Superior temporal gyrus (tissue), 1 donor: ENCODE measurements around the gene CACHD1.
A peak's percentile ranks its signal among the peaks of the same experiment; 100 is the strongest.
"Not testable (repeated sequence)": the region's sequence is repeated elsewhere in the genome, so short reads cannot be mapped to it uniquely, and the experiment has no call there.

Source experiments
- DNase-seq: peaks from one replicate; pipeline ENCODE4 v3.0.0-alpha.2; 2016; ENCODE audit errors: extremely low spot score

Gene CACHD1

DNA sequence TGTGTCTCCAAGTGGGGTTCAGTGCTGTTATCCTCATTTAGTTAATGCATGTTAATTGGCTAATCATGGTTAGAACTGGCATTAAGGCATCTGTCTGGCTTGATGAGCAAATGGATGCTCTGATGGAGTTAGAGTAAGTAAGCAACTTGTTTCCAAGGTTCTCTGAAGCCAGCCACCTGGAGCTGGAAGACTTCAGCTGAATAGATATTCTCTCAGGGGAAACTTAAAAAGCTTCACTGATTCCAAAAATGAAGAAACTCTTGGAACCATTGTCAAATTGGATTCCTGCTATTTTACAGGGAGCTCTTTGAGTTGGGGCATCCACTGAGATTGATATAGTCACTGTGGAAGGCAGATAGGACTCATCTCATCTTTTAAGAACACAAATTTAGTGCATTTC lies 118.9 kb downstream of the CACHD1 start:
- DNase-seq: no peak

DNA sequence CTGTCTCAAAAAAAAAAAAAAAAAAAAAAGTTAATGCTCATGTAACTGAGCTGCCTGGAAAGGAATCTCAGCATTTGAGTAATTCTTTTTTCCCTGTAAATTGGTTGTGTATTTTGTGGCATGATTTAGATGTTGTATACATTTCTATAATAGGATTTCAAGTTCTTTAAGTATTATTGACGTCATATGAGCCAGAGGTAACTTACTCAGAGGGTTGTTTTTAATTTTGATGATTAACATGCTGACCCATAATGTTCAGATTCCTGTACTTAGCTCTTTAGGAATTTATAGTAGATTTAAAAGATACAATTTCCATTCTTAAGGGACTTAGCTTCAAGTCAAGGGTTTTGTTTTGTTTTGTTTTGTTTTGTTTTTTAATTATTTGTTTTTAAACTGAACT lies 120.4 kb downstream of the CACHD1 start:
- no peak for DNase-seq

DNA sequence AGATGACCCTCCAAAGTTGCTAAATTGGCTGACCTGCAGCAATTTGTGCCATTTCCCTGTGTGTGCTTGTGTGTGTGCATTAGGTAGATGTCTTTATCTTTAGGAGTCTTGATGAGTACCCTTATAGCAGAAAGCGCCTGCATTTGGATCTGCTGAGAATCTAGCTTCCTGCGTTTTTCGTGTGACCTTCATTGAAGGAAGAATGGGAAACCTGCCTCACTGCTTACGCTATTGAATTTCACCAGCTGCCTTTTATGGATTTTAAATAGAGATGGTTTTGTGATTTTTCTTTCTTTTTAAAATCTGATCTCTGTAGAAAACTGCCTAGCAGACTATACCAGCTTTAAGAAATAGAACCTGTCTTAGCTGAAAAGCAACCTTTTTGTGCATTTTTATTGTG lies 124.5 kb downstream of the CACHD1 start:
- no peak for DNase-seq

DNA sequence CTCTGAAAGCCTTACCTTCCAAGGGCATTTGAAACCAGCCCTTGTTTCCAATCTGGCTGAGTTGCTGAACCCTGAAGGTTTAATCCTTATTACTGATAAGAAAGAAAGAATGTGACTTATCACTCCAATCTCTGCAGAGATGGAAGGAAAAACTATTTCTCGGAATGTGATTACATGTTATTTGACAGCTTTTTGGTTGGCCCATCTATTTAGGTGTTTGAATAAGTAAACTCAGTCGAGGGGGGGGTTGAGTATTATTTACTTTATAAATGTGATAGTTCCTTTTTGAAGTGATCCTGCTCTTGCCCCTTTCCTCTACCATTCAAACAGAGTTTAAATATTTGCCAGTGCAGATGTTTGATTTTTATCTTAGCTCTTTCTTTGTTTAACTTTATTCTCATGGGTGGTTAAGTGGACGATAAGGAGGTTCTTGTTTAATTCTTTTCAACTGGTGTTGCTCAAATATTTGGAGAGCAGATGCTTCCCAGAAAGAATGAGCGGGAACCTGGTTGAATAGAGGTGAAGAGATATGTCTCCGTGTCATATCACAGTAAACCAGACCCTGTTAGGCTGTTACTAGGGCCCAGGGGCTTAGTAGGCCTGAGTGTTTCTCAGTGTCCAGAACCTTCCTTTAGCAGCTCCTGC lies 126.1 kb downstream of the CACHD1 start:
- no peak for DNase-seq

DNA sequence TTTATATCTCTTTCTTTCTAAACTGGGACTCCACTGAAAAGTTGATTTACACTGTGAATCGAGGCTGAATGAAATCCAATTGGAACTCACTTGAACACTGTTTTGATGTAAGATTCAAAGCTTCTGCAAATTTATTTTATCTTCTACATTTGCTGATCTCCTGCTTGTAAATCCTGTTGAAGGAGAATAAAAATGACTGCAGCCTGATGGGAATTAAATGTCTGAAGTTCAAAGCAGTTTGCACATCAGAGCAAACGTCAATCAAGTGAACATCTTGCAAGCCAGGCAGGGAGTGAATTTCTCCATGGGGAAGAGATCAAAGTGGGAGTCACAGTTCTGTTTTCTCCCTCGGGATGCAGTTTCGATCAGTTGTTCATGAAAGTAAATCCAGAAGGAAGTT lies 127.2 kb downstream of the CACHD1 start:
- DNase-seq: no peak

DNA sequence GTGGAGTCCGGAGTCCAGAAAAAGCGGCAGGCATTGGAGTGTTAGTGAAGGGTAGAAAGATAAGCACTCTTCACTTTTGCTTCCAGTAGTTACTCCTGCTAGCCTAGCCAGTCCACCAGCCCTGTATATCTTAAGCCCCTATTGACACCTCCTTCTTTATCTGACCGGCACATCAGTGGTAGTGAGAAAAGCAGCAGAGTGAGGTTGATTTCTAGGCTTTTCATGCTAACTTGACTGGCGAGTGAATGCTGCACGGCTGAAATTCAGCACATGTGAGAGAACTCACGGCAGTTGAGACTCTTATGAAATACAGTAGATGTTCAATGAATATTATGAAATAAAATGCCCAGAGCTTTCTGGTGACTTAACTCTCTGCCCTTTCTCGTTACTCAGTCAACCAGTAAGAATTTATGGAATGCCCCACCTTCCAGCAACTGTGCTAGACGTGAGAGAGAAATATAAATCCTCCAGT lies 128.2 kb downstream of the CACHD1 start:
- DNase-seq: no peak

DNA sequence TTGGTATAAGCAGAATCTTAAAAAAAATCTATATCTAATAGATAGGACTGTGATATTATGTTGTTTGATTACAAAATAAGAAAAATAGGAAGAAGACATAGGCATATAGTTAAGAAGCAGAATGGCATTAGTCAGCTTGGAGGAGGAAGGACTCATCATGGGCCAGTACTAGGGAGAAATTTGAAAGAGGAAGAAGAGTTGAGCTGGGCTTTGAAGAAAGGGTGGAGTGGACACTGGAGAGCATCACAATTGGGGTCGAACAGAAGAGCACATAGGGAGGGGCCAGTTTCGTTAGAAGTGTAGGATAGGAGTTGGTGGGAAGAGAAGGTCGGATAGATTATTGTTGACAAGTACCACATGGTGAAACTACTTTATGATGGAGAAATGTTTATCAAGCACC lies 129.3 kb downstream of the CACHD1 start:
- no peak for DNase-seq

DNA sequence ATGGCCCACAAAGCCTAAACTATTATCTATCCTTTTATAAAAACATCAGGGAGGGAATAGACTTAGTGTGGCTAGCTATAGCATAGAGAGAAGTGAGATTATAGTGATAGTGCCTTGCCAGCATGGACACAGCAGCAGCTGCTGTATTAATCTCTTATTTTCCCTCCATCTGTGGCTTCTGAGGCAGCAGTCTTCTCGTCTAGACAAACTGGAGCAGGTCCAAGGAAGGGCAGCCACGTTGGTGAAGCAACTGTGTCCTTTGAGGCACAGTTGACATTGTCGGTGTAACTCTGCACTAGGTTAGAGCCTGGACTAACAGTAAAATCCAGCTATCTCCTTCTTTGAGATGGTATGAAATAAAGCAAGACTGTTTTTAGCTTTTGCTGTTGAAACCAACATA lies 131.3 kb downstream of the CACHD1 start:
- no peak for DNase-seq

DNA sequence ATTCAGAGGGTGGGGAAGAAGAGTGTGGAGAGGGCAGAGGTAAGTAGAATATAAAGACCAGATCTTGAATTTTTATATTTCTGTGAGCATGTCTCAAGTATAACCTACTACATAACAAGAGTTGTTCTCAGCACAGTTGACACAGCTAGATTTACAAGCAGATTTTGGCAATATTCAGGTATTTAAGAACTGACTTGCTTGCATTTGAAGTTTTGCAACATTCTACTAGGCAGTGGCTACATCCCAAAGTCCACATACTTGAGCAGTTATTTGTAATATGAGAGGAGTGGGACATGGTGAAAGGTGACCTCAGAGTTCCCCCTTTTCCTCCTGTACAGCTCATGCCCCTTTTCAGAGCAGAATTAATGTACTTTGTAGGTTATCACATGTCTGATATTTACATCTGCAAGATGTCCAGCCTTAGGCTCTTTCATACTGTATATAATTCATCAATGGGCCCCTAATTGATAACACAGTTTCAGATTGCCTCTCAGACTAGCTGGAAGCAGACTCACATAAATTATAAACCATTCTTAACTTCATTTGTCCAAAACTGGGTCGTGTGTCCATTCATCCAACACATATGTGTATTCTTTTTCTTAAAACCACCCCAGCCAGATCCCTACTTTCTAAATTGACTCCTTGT lies 138.2 kb downstream of the CACHD1 start:
- no peak for DNase-seq

DNA sequence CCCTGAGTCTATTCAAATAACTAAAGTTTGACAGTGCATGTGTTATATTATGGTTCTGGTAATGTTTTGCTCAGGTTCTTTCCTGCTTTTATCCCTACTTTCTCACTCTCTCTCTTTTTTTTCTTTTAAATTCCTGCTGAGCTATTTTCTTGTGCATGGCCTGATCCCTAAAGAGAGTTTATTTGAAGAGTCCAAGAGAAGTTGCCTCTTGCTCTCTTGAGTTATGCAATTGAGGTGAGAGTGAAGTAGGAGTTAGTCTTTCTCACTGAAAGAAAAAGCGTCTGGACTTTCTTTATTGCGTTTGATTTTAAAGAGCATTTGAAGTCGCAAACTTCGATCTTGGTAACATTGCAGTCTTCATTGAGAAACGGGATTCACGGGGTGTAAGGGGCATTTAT lies 138.7 kb downstream of the CACHD1 start:
- DNase-seq: no peak

DNA sequence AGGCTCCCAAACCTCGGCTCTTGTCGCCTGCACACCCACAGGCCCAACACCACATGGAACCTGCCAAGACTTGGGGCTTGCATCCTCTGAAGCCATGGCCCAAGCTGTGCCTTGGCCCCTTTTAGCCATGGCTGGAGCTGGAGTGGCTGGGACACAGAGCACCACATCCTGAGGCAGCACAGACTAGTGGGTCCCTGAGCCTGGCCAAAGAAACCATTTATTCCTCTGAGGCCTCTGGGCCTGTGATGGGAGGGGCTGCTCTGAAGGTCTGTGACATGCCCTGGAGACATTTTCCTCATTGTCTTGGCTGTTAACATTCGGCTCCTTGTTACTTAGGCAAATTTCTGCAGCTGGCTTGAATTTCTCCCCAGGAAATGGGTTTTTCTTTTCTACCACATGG lies 141.0 kb downstream of the CACHD1 start:
- not testable (repeated sequence) for DNase-seq

DNA sequence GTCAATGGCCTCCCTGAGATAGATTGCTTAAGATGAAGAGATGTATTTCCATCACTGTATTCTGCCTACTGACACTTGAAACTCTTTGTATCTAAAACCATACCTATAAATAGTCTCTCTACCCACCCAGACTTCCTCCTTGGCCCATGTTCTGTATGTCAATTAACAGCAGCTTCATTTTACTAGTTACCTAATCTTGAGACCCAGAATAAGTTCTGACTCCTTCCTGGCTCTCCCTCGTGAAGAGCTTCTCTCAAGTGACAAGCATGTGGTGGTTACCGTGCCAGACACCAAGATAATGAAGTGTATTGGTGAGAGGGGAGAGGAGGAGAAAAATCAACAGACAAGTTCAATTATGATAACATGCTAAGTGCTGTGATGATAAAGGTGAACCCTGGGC lies 146.1 kb downstream of the CACHD1 start:
- DNase-seq: no peak

DNA sequence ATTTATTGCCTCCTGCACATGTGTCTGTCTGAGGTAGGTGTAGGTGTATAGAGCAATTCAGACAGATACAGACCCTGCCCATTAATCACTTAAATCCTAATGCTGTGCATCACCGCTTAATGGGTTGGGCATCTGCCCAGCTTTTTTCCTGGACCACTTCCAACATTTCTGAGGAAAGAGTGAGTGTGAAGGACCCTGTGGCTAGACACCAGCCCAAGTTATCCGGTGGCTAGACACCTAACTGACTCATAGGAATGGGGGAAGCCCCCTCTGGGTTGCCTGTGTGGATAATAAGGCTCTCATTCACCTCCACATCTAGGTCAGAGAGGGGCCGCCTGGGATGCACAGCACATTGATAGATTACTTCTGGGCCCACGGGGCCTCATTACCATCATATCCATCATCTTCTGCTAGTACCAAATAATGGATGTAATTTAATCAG lies 153.8 kb downstream of the CACHD1 start:
- no peak for DNase-seq

DNA sequence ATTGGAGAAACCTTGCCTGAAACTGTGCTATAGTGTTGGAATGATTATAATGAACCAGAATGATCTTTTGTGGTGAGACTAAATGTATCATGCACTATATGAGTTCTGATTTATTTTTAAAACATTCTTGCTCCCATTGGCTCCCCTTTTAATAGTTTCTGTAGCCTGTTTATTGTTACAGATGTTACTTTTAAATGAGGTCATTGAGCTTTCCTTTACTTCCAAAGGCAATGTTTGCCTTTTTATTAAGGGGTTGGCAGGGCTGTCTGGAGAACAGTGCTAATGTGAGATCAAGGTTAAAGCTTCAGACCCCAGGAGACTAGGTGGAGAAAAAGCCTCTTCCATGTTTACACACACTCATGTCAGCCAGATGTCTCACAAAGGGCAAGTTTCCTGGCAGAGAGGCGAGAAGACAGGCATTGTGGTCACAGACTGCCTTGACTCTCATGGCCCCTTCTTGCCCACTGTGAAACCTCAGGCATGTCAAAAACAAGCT lies 154.3 kb downstream of the CACHD1 start:
- DNase-seq: no peak

DNA sequence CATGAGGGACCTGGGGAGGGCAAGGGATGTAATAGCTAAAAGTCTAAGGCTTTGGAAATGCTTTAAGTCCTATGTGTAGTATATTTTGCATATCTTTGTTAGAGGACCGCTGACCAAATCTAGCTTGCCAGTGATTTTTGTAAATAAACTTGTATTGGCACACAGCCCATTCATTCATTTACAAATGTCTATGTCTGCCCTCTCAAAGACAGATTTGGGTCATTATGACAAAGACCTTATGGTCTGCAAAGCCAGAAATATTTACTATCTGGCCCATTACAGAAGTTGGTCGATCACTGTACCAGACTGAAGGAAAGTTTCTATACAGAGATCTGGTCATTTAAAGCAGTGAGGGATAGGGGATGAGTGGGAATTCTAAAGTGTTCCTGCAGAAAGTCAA lies 154.9 kb downstream of the CACHD1 start:
- DNase-seq: no peak

DNA sequence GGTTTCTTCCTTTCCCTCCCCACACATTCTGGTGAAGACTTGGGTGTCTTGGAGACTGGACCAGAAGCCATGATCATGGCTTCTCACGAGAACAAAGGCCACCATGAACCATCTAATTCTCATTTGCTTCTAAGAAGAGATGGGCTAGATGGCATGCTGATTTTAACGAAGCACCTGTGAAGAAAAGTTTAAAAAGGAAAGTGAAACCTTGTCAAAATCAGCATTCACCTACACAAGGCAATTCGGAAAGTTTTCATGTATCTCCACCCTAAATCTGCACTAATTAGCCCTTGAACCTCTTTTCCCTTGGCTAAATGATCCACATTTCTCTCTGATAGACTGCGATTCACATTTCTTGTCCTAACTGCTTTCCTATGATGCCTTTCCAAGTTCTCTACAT lies 160.7 kb downstream of the CACHD1 start:
- DNase-seq: no peak

DNA sequence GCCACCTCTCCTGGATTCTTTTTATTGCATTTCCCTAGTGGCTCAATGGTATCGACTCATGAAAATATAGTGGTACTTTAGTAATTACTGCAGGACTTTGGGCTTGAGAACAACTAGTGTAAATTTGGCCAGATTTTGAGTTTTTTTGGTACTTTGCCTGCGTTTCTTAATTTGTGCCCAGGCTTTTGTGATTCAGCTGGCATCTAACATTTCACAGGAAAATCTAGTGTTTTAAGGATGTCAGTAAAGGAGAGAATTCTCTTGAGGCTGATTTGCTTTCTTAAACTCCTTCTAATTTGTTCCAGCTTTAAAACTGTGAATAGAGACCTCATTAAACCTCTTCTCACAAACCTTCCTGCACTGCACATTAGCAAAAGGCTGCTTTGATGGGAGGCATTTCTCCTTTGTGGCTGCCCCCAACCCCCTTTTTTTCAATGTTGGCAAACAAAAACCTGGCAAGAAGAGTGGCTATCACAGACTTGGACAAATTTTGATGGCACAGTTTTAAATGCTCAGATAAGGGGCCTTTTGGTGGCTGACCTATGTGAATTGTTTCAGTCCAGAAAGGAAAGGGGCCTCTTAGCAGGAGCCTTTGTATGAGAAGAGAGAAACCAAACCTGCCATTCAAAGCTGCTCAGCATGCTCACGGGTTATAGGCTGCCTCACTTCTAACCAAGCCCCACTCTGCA lies 161.6 kb downstream of the CACHD1 start:
- DNase-seq: peak; percentile 71

DNA sequence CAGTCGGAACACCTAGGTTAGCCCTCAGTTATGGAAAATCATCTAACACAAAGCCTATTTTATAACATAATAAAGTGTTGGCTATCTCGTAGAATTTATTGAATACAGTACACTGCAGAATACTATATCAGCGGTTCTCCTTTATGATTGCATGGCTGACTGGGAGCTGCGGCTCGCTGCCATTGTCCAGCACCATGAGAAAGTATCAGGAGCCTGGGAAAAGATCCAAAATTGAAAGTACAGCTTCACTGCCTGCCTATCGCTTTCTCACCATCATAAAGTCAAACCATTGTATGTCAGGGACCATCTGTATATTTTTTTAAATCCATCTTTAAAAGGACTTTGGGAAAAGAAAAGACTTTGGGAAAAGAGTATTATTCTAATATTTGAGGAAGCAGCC lies 163.0 kb downstream of the CACHD1 start:
- no peak for DNase-seq

DNA sequence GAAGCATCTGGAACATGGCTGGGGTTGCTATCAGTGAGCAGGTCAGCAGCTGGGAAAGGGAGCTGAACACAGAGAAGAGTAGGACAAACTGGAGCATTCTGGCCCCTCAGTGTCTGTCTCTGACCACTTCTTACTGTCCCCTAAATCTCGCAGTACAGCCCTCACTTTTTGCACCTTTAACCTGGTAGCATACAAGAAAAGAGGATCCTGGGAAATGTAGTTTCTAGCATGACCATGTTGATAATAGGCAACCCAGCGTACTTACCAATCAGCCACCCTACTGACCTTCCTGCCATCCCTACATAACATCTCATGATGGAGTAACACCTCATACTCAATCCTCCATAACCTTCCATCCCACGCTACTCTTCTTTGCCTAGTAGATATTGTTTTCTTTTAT lies 175.8 kb downstream of the CACHD1 start:
- no peak for DNase-seq

DNA sequence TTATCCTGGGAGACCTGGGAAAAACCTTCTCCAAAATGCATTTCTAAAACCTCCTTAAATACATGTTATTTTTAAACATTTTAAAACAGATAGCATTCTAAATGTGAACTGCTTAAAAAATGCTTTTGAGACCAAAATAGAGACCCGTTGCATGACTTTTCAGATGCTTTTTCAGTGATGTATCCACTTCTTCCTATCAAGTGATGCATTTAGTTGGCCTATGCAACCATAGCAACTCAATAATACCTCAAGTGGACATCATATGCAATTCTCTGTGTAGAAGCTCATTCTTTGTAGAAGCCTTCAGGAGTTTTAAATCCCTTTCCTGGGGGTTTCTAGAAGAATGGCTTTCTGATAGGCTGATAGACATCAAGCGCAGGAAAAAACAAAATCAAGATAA lies 180.5 kb downstream of the CACHD1 start:
- no peak for DNase-seq

DNA sequence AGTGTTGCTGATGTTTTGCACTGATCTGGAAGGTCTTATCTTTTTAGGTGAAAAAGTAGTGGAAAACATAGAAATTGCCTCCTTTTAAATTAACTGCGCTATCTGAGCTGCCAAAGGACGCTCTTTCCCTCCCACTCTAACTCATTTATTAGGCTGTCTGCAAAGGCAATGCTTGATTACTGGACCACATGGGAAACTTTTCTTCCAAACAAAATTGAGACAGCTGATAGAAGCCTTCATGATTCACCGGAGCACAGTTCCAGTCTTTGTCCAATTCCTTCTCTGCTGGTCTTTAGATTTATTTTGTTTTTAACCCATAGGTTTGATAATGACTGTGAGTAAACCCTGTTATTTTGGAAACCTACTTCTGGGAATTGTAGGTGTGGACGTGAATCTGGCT lies 181.9 kb downstream of the CACHD1 start:
- DNase-seq: no peak

DNA sequence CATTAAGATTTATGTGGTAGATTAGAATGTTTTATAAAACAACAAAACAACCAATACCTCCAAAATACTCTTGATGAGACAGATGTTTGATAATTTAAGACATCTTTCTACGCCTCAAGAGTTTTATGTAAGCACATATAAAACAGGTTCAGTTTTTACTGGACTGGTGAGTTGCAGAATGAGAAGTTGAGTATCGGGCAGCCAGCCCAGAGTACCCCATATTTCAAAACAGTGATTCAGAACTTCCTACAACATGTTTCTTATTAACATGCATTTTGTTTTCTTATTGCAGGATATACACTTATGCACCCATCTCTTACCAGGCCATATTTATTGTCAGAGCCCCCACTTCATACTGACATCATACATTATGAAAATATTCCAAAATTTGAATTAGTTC lies 183.5 kb downstream of the CACHD1 start:
- no peak for DNase-seq
